ENCODE data around the gene CADM4. TPM values are rescaled to one million over a fixed set of nuclear protein-coding genes. Genes with fewer than 3 reads are reported as not detected.
"Not testable (repeated sequence)": the region's sequence is repeated elsewhere in the genome, so short reads cannot be mapped to it uniquely, and the experiment has no call there.

Gene CADM4
- 2.5 and 3.8 TPM in 2 replicates for total RNA-seq (2014; rRNA removed; shearing (Covaris generic))

GRCh38 chr19:43639519-43640423, at the start of gene CADM4:
CADM4 (minus strand) TSS chr19:43639850; CDS start chr19:43639790, 60 bp downstream.
- no peak for DNase-seq (ENCODE audit: low read depth)

- no peak for DNase-seq (ENCODE audit: low read depth)
Measured at GRCh38 chr19:43688059-43688701, 48.5 kb upstream of the CADM4 start.

DNA sequence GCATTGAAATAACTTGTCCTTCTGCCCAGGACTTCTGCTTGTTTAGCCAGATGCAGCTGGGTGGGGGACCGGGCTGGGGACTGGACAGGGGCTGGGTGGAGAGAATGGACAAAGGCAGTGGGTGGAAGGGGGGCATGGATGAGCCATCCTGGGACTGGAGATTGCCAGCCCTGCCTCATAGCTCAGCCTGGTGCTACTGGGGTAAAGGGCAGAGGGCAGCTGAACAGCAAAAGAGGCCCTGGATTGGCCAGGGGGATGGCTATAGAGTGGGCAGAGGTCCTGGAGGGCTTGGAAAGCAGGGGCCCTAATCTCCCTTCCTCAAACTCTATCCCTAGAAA, 48.0 kb upstream of the CADM4 start:
- DNase-seq (ENCODE audit: low read depth), result no peak

- DNase-seq (ENCODE audit: low read depth), result no peak
Measured at GRCh38 chr19:43684326-43684725, 44.7 kb upstream of the CADM4 start.

DNA sequence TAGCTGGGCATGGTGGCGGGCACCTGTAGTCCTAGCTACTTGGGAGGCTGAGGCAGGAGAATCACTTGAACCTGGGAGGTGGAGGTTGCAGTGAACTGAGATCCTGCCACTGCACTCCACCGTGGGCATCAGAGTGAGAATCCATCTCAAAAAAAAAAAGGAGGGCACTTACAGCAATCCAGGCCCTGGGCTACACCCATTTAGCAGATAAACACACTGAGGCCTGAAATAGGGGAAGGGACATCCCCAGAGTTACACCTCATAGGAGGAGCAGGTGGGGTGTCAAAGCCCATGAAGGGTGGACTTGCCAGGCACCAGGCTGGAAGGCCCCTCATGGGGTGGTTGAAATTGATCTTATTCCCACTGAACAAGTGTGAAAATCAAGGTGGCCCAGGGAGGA, 44.3 kb upstream of the CADM4 start:
- no peak for DNase-seq (ENCODE audit: low read depth)

GRCh38 chr19:43682824-43683661, 43.4 kb upstream of the CADM4 start:
- DNase-seq (ENCODE audit: low read depth), result no peak

- not testable (repeated sequence) for DNase-seq (ENCODE audit: low read depth)
Measured at GRCh38 chr19:43682269-43682668, 42.6 kb upstream of the CADM4 start.

- no peak for DNase-seq (ENCODE audit: low read depth)
Measured at GRCh38 chr19:43681821-43682220, 42.2 kb upstream of the CADM4 start.

DNA sequence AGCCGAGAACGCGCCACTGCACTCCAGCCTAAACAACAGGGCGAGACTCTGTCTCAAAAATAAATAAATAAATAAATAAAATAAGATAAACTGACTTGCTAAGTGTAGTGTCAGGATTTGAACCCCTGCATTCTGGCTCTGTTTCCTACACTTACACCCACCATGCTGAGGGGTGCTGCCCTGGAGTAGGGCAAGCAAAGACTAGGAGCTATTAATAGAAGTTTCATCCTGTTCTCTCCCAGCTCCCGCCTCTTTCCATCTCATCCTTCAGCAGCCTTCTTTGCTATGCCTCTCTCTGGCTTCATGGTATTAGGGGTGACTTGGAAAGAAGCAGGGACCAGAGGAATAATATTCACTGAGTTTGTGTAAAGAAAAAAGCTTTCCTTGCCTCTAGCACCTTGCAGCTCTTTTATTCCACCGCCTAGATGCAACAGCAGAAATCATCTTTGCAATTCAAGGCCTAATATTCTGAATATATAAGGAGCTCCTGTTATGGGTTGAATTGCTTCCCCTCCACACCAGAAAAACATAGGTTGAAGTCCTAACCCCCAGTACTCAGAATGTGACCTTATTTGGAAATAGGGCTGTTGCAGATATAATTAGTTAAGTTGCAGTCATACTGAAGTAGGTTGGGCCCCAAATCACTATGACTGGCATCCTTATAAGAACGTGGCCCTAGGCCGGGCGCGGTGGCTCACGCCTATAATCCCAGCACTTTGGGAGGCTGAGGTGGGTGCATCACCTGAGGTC, 39.0 kb upstream of the CADM4 start:
- no peak for DNase-seq (ENCODE audit: low read depth)

DNA sequence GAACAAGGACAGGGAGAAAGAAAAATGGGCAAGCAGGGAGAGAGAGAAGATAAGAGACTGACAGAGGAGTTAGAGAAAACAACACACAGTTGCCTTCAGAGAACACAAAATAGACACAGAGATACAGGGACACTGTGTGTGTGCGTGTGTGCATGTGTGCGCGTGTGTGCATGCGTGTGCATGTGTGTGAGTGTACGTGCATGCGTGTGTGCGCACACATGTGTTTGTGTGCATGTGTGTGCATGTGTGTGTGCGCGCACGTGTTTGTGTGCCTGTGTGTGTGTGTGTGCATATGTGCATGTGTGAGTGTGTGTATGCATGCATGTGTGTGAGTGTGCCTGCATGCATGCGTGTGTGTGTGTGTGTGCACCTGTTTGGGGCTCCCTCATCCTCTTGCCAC, 36.3 kb upstream of the CADM4 start:
- no peak for DNase-seq (ENCODE audit: low read depth)

- DNase-seq (ENCODE audit: low read depth), result peak; percentile 63
Measured at GRCh38 chr19:43675269-43675879, 35.7 kb upstream of the CADM4 start.

DNA sequence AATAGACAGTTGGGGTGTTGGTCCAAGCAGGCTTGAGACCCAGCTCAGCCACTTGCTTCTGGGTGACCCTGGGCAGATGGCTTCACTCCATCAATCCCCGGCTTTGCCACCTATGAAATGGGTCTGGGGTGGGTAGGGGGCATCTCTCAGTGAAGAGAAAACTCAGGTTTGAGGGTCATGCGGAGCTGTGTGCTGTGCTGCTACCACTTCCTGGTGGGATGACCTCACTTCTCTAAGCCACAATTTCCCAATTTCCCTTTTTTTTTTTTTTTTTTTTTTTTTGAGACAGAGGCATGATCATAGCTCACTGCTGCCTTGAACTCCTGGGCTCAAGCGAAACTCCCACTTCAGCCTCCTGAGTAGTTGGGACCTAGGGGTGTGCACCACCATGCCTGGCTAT, 34.9 kb upstream of the CADM4 start:
- DNase-seq (ENCODE audit: low read depth), result peak; percentile 51

GRCh38 chr19:43674183-43674582, 34.5 kb upstream of the CADM4 start:
- no peak for DNase-seq (ENCODE audit: low read depth)

DNA sequence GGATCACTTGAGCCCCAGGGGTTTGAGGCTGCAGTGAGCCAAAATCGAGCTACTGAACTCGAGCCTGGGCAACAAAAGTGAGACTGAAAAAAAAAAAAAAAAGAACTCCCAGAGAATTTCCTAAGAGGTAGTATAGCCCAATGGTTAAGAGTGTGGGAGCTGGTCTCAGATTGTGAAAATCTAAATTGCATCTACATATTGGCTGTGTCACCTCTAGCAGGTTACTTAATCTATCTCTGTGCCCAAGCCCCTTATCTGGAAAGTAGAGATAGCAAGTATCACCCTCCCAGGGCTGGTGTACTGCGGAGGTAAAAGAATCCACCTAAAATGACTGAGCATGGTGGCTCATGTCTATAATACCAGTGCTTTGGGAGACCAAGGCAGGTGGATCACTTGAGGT, 34.0 kb upstream of the CADM4 start:
- DNase-seq (ENCODE audit: low read depth), result no peak

DNA sequence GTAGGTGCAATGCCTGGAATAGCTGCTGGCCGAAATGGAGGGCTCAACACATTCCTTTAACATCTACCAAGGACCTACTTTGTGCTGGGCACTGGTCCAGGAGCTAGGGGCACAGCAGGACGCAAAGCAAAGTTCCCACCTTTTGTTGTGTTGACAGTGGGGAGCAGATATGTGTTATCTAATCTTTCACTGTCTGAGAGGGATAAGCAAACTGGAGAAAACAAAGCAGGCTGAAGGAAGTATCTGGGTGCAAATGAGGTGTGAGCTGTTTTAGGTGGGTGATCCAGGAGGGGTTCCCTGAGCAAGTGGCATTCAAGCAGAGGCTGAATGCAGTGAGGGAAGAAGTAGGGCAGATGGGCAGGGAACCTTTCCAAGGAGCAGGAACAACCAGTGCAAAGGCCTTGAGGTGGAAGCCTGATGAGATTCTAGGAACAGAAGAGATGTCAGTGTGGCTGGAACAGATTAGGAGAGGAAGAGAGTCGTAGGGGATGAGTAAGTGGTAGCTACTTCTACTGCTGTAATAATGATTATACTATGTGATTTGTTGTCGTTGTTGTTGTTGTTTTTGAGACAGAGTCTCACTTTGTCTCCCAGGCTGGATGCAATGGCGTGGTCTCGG, 32.5 kb upstream of the CADM4 start:
- DNase-seq (ENCODE audit: low read depth), result no peak

GRCh38 chr19:43668406-43669109, 28.9 kb upstream of the CADM4 start:
- DNase-seq (ENCODE audit: low read depth), result peak; percentile 99

DNA sequence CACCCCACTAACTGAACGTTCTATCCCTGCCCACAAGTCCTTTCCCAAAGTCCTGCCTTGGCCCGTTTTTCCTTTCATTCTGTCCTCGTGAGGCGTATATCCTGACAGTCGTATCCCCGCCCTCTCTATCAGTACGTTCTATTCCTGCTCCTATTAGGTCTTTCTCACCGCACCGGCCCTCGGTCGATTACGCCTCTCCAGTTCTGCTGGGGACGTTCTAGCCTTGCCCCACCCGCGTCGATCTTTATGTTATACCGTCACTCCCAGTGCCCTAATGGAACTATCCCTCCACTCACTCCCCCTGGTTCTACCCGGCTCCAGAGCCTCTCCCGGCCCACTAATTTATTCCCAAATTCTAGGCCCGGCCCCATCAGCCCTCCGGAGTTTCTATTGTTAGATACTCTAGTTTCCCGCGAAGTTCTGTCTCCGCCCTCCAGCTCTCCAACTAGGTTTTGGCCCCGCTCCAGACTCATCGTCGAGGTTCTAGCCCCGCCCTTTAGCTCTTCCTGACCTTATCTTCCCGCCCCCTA, 28.3 kb upstream of the CADM4 start:
- no peak for DNase-seq (ENCODE audit: low read depth)

DNA sequence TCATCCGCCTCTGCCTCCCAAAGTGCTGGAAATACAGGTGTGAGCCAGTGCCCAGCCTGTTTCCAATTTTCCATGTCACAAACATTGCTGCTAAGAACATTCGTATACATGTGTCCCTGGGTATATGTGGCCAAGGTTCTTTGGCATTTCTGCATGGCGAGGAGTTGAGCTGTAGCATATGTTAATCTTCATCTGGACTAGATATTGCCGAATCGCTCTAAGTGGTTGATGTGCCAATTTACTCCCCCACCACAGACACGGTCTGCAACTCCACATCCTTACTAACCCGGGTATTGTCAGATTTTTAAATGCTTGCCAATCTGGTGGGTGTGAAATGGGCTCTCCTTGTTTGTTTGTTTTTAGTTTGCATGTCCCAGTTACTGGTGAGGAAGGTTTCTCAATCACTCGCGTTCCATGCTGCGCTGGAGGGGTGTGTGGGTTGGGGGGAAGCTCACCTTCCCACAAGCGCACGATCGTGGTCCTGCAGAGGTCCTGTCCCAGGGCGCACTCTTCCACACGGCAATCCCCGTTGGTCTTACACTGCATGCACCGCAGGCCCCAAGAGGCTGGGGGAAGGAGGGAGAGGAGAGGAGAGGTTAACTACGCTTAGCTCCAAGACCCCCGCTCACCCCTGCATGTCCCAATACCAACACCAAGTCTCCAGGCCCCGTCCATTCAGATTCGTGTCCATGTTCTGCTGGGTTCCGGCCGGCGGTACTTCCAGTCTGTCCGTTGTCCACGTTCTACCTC, 27.7 kb upstream of the CADM4 start:
- no peak for DNase-seq (ENCODE audit: low read depth)

DNA sequence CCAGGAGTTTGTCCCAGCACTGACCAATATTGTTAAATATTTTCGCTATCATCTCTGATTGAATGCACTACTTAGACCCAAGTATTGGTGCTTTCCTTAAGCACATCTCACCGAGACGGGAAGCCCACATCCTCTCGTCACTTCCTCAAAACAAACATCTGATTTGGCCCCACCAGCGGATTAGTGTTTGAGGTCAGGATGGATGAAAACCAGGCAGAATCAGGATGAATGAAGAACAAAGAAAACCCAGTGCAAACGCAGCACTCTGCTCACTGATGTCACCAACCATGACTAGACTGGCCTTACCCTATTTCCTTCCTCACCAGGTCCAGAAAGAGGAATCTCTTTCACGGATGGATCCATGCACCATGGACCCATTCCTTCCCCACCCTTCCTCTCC, 24.4 kb upstream of the CADM4 start:
- DNase-seq (ENCODE audit: low read depth), result no peak

Measured in RPMI7951 (cell line).